Lower lobe of right lung (tissue), 2 donors: ENCODE data around the gene DGCR6L. TPM values are rescaled to one million over a fixed set of nuclear protein-coding genes. Genes with fewer than 3 reads are reported as not detected.
"Not testable (repeated sequence)": the region's sequence is repeated elsewhere in the genome, so short reads cannot be mapped to it uniquely, and the experiment has no call there.

Source experiments
- ATAC-seq, 2 donors: fragments of 200-7000 bp; cut with Tn5 transposase; one replicate each; pipeline ENCODE4 v1.9.1; 2020 to 2022; ENCODE audit warnings: mild to moderate bottlenecking in 2 of 2, moderate library complexity in 2 of 2
- DNase-seq: peaks from one replicate; pipeline ENCODE4 v3.0.0-alpha.2; 2020
- H3K27ac ChIP-seq: fragments of 200-600 bp; one replicate; pipeline ENCODE4 v1.8.0; 2022
- H3K27me3 ChIP-seq: fragments of 200-600 bp; one replicate; pipeline ENCODE4 v1.8.0; 2022; ENCODE audit warnings: low read depth
- H3K36me3 ChIP-seq: fragments of 200-600 bp; one replicate; pipeline ENCODE4 v1.8.0; 2022; ENCODE audit warnings: mild to moderate bottlenecking
- H3K4me1 ChIP-seq: fragments of 200-600 bp; one replicate; pipeline ENCODE4 v1.8.0; 2022
- H3K4me3 ChIP-seq: fragments of 200-600 bp; one replicate; pipeline ENCODE4 v1.8.0; 2022; ENCODE audit warnings: mild to moderate bottlenecking
- H3K9me3 ChIP-seq: fragments of 200-600 bp; one replicate; pipeline ENCODE4 v1.8.0; 2022
- intact Hi-C: fragments of 100-400 bp; cut with DNase I; formaldehyde crosslinking; loops from one replicate; pipeline ENCODE4 v1.11.0; 2022
- total RNA-seq: library from RNA; stranded (reverse); fragmentation: NEBNext Ultra II Directional; extraction: Animal tissue kit (Norgen Biotek cat#: 25700); gene quantifications from one replicate; pipeline ENCODE4 v1.2.1, GENCODE V29; 2021
- TF ChIP-seq, protein P1 (sequence below): fragments of 200-600 bp; IDR thresholded peaks from one replicate; pipeline ENCODE4 v1.8.0; 2022; ENCODE audit warnings: antibody characterized with exemption, mild to moderate bottlenecking
- donor health status: DM: no; HTN: yes; CAD: no; lungs with severe emphysema.

DGCR6L gene
- total RNA-seq, 1 donor from 2014 or later: 31.1 TPM

DNA sequence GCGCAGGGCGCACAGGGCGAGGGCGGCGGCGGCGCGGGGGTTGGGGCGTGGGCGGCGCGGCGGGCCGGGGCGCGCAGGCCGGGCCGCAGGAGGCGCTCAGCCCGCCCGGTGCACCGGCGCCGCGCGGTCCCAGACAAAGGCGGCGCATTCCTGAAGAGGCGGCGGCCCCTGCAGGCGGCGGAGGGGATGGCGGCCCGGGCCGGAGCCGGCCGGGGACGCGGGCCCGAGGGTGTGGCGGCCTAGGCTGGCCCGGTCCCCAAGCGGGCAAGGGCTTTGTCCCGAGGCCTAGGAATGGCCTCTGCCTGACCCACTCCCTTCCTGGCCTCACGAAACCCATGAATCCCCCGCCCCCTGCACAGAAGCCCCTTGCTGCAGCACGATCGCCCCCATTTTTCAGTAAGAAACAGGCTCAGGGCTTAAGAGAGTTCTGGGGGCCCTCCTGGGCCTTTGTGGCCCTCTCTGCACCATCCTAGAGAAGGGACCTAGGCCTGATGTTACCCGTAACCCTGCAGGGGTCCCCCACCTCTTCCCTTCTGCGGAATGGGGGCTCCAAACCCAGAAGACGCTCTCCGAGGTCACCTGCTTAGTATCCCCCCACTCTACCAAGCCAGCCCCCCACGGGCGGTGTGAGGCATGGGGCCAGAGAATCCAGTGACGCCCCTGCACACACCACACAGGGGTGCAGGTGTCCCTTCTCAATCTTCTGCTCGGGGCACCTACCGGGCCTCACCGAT, 51.4 kb downstream of the DGCR6L start, which contains the start of gene RTN4R:
TSS of gene RTN4R (minus strand) at position 40 of the 734 bp plus-strand sequence. CDS start 226 bp downstream, outside the sequence.
- peaks cover 9% of the 10 kb centered on the region for H3K4me1 ChIP-seq
- peak; percentile 75 for DNase-seq
- TF ChIP-seq, protein P1, sequence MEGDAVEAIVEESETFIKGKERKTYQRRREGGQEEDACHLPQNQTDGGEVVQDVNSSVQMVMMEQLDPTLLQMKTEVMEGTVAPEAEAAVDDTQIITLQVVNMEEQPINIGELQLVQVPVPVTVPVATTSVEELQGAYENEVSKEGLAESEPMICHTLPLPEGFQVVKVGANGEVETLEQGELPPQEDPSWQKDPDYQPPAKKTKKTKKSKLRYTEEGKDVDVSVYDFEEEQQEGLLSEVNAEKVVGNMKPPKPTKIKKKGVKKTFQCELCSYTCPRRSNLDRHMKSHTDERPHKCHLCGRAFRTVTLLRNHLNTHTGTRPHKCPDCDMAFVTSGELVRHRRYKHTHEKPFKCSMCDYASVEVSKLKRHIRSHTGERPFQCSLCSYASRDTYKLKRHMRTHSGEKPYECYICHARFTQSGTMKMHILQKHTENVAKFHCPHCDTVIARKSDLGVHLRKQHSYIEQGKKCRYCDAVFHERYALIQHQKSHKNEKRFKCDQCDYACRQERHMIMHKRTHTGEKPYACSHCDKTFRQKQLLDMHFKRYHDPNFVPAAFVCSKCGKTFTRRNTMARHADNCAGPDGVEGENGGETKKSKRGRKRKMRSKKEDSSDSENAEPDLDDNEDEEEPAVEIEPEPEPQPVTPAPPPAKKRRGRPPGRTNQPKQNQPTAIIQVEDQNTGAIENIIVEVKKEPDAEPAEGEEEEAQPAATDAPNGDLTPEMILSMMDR: peak; percentile 62
- H3K9me3 ChIP-seq: no peaks in the 10 kb centered on the region
- peak; percentile 84 to 85 for ATAC-seq
- H3K27ac ChIP-seq: peak within 1 kb of the TSS; percentile 24
- intact Hi-C loops: loop anchor here (10.0 kb wide), 1 partner anchor 104 kb away; no protein-coding TSS in a partner anchor
- no peaks in the 10 kb centered on the region for H3K27me3 ChIP-seq
- no peaks in the 10 kb centered on the region for H3K36me3 ChIP-seq
- peak within 1 kb of the TSS; percentile 57 for H3K4me3 ChIP-seq

DNA sequence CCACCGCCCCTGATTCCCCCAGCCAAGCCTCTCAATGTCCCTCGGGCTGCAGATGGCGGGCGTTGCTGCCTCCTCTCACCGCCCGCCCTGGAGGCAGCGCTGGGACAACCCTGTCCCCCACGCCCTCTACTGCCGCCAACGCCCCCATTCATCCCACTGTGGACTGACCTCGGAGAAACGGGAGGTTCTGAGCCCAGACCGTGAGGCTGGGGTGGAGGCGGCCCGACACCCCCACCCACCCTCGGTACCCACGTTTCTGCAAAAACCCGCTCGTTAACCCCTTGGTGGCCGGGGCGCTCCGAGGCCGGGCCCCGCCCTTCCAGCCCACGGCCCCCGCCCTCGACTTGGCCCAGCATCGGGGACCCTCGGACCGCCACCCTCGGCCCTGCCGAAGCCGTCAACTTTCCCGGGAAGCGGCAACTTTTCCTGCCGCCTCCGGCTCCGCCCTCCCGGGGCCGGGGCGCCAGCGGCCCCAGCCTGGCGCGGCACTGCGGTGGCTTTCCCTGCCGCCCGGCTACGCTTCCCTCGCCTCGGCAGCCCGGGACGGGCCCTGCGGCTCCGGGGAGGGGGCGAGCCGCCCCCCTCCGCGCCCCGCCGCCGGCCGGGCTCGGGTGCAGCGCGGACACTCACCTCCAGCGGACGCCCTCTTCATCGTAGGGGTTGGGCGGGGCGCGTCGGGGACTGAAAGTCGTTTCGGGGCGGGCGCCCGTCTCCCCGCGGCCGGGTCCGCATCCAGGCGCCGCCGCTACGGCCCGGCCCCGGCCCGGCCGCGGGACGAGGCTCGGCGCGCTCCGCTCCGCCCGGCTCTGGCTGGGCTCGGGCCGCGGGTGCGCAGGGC, 52.2 kb downstream of the DGCR6L start:
- Histone ChIP-seq H3K4me1 (peaks cover 9% of the 10 kb centered on the region), H3K27me3 (no peaks in the 10 kb centered on the region), H3K27ac (no peak overlapping the region), H3K36me3 (no peaks in the 10 kb centered on the region), H3K4me3 (peak overlapping the region; percentile 57), H3K9me3 (no peaks in the 10 kb centered on the region)
- DNase-seq: peak; percentile 69
- intact Hi-C loops: loop anchor here (10.0 kb wide), 1 partner anchor 103 kb away; no protein-coding TSS in a partner anchor
- ATAC-seq: peak in 1 of 2 donors; percentile 11
- TF ChIP-seq, protein P1: no peak

DNA sequence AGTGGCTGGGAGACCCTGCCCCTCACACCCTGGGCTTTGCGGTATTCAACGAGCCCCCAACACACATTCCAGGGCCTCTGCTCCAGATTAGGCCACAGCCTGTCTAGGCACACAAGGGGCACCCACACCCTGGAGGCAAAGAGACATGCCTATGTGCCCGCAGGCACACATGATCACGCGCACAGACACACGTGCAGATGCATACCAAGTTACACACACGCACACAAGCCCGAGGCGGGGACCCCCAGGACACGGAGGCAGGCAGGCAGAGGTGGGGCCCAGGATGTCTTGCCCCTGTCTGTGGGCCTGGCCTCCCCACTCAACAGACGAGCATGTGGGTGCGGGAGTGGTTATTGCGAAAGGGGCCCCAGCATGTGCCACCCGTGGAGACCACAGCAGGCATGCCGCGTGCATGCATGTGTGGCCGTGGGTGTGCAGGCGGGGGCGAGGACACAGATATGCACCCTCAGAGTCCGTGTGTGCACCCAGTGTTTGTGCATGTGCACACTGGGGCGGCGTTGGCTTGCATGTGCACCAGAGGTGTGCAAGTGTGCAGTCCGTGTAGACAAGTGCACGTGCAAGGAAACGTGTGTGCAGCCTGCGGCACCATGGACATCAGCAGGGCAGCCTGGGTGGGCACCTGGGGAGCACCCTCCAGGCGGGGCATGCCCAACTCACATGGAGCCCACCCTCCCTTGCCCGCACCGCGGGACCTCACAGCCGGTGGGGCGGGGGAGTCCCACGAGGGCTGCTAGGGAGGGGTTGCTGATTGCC, 53.0 kb downstream of the DGCR6L start:
- not testable (repeated sequence) for H3K36me3 ChIP-seq, DNase-seq, H3K9me3 ChIP-seq, H3K27me3 ChIP-seq, ATAC-seq, H3K4me1 ChIP-seq, H3K27ac ChIP-seq
- intact Hi-C loops: loop anchor here (10.0 kb wide), 1 partner anchor 102 kb away; no protein-coding TSS in a partner anchor
- peak overlapping the region; percentile 57 for H3K4me3 ChIP-seq

DNA sequence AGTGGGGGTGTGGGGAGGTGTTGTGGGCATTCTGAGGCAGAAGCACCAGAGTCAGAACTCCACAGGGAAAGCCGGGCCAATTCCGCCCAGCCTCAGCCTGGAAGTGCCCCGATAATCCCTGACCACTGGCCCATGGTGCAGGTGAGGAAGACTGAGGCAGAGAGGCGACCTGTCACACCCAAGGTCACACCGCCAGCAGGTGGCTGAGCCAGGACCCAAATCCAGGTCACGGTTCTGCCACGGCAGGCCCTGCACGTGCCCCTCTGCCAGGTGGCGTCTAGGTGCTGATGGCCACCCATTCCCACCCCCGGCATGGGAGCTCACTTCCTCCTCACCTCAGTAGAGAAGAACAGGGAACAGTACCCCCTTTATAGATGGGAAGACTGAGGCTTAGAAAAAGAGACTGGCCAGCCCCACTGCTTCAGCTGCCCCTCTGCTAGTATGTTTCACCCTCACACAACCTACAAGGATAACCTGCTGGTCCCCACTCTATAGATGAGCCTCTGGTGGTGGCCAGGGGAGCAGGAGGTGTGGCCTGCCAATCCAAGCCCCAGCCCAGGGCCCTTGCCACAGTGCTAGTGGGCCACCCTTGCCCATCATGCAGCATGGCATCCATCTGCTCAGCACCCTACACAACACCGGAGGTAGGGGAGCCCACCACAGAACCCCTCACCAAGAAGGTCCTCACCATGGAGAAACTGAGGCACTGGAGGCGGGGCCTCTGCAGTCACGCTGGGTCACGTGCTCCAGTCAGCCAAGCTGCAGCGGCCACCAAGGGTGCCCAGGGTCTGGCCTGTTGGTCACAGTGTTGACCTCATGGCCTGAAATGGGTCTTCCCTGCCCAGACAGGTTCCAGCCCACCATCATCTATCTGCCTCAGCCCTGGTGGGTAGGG, 53.8 kb downstream of the DGCR6L start:
- not testable (repeated sequence) for H3K9me3 ChIP-seq, H3K36me3 ChIP-seq, H3K4me1 ChIP-seq, H3K27ac ChIP-seq, ATAC-seq, H3K27me3 ChIP-seq, DNase-seq, H3K4me3 ChIP-seq
- intact Hi-C loops: loop anchor here (10.0 kb wide), 1 partner anchor 101 kb away; no protein-coding TSS in a partner anchor

DNA sequence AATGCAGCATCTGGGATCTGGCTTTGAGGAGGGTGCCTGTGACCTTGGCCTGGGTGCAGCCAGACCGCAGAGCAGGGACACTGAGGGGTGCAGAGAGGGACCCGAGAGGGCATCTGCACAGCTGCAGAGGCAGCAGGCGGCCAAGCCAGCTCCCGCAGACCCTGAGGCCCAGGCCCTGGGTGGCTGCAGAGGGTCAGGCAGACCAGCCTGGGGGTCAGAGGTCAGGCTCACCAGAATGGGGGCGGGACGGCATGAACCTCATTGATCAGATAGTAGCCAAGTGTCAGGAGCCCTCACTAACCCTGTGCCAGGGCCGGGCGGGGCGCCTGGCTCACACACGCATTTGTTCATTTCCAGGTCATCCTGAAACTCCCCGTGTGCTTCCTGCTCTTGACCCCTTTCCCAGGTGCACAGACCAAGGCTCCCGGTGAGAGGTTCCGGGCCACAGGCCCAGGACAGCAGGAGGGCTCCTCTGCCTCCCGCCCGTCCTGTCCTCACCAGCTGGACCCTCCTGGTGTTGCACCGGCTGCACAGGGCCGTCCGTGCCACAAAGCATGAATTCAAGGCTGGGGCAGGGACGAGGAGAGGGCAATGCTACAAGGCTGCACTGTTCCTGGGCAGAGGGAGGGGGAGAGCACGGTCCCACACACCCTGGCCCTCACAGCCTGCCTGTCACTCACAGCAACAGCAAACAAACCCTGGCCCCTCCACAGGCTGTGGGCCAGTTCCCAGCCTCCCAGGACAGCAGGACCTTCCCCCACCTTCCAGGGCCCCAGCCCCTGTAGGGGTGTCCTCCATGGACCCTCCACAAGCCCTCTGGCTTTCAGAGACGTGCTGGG, 55.0 kb downstream of the DGCR6L start:
- TF ChIP-seq, protein P1: no peak
- Histone ChIP-seq H3K4me3 (no peak overlapping the region), H3K27ac (no peak overlapping the region), H3K9me3 (no peaks in the 10 kb centered on the region), H3K27me3 (no peaks in the 10 kb centered on the region), H3K36me3 (no peaks in the 10 kb centered on the region), H3K4me1 (peaks cover 9% of the 10 kb centered on the region)
- no peak for DNase-seq
- ATAC-seq: no peak
- intact Hi-C loops: loop anchor here (10.0 kb wide), 1 partner anchor 100 kb away; no protein-coding TSS in a partner anchor

Other genes starting within 250 kb of the DGCR6L start
- 29.5 TPM for gene DGCR8, start 239.8 kb downstream of the DGCR6L start, total RNA-seq
- 58.3 TPM for gene RANBP1, start 204.0 kb downstream of the DGCR6L start, total RNA-seq
- 70.4 TPM for gene TRMT2A, start 202.8 kb downstream of the DGCR6L start, total RNA-seq
- 77.2 TPM for gene ZDHHC8, start 188.3 kb downstream of the DGCR6L start, total RNA-seq
- gene CCDC188, start 169.0 kb downstream of the DGCR6L start, total RNA-seq: 0.77 TPM
- gene RTN4R, start 51.7 kb downstream of the DGCR6L start, total RNA-seq: 9.6 TPM
- 12.3 TPM for gene ZNF74, start 74.1 kb upstream of the DGCR6L start, total RNA-seq
- 12.6 TPM for gene SCARF2, start 117.8 kb upstream of the DGCR6L start, total RNA-seq
- 24.0 TPM for gene KLHL22, start 175.7 kb upstream of the DGCR6L start, total RNA-seq
- gene MED15, start 187.6 kb upstream of the DGCR6L start, total RNA-seq: 105 TPM